ENCODE measurements around the gene LYG1. TPM values are rescaled to one million over a fixed set of nuclear protein-coding genes. Genes with fewer than 3 reads are reported as not detected.
A peak's percentile ranks its signal among the peaks of the same experiment; 100 is the strongest.

LYG1 gene
- total RNA-seq, 1 donor from 2014 or later = 1.2 TPM

DNA sequence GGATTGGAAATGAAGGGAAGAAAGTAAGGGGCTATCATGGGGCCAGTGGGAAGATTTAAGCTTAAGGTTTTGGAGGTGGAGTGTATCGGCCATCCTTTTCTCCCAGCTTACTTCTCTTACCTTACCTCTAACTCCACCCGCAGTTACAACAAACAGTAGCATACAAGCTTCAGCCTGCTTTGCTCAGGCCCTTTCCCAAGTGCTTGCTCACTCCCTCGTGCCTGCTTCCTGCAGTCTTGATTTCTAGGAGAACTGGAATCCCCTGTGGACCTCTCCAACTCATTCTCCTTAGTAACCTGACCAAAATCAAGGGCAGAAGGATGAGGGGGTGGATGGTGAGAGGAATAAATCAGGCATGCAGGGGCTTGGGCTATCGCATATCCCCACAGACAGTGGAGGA, 39.8 kb downstream of the LYG1 start:
- DNase-seq = no peak

DNA sequence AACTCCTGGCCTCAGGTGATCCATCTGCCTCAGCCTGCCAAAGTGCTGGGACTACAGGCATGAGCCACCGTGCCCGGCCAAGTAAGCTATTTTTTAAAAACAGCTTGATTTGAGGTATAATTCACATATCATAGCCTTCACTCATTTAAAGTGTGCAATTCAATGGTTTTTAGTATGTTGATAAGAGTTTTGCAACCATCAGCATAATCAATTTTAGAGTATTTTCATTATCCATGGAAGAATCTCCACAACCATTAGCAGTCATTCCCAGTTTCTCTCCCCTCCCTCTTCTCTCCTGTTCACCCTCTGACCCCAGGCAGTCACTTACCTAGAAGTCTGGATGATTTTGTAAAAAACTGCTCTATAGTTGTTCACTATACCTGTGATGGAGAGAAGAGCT, 40.8 kb downstream of the LYG1 start:
- DNase-seq = no peak

- no peak for DNase-seq
Observed at GRCh38 chr2:99259465-99259864, 41.5 kb downstream of the LYG1 start.

- peak; percentile 41 for DNase-seq
Observed at GRCh38 chr2:99256677-99257076, 44.3 kb downstream of the LYG1 start.

DNA sequence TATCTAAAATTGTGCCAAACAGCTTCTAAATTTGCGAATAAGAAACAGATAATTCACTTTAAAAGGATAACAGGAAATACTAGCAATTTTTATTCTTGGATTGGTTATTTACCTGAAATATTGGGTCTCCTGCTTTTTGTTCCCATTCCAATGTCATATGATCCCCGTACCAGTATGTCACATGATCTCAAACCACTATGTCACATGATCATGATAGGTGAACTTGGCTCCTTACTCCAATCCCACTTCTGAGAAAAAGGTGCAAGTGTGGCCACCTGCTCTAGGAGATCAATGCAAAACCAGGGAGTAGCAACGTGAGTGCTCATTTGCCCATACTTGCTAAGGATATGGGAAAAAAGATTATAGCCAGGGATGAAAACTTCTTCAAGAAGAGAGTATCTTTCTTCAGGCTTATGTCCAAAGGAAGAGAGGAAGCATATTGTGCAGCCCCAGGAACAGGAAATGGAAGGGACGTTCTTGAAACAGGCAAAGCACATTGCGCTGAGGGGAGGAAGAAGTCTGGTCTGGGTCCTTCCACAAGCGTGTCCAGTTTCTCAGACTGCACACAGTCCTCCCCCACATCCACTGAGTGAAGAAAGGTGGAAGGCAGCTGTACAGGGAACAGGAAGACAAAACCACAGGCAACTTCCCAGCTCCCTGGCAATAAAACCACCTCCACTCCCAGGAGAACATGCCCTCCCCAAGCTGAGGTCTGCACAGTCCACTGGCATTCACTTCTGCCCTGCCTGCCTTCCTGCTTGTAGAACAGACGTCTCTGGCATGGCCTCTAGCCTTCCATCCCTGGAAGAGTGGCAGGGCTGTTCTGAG, 45.3 kb downstream of the LYG1 start, which contains the start of gene LYG2:
Gene LYG2, minus strand, starts transcription at position 176 of the 828 bp plus-strand sequence. CDS start 1,406 bp downstream, outside the sequence.
- no peak for DNase-seq

- DNase-seq = no peak
Observed at GRCh38 chr2:99249951-99250350, 51.0 kb downstream of the LYG1 start.

GRCh38 chr2:99242151-99242550, 58.8 kb downstream of the LYG1 start:
- no peak for DNase-seq

DNA sequence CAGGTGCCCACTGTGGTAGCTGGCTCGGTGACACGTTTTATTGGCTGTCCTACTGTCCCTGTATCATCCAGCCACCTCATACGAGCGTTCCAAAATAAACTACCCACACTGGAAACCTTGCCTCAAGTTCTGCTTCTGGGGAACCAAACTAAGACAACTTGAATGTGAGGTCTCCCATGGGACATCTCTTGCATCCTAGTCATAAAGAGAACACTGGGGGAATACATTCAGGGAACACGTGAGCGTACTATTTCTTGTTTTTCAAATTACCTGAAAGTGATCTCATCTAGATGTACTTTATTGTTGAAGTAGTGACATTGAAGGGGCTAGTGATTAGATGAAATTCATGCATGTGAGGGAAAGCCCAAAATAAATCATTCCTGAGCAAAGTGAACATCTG, 60.6 kb downstream of the LYG1 start:
- DNase-seq = no peak

DNA sequence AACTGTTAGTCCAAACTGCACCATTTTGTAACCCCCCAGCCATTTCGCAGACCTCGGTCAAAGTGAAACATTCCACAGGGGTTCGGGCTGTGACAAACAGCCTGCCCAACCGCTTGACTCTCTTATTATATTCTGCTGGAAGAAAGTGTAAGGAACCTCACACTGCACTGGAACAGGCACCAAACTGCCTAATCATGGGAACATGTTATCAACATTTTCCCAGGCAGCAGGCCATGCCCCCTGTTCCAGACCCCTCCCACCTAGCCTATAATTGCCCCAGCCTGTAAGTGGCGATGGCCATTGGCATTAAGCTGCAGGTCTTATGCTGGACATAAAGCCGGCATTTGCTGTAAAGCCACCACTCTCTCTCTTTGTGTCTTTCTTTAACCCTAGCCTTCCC, 62.4 kb downstream of the LYG1 start:
- no peak for DNase-seq

Other genes starting within 250 kb of the LYG1 start
- 0.37 TPM in 1 of 2 replicates, not detected in the other for gene C2orf15, start 159.5 kb downstream of the LYG1 start, total RNA-seq
- 1.7 and 2.9 TPM in 2 replicates for gene TSGA10, start 146.3 kb downstream of the LYG1 start, total RNA-seq
- gene LIPT1, start 146.2 kb downstream of the LYG1 start, total RNA-seq = 6.2 and 7.5 TPM in 2 replicates
- 24.9 and 27.7 TPM in 2 replicates for gene MITD1, start 120.1 kb downstream of the LYG1 start, total RNA-seq
- gene MRPL30, start 120.0 kb downstream of the LYG1 start, total RNA-seq = 34.5 and 57.7 TPM in 2 replicates
- not detected in 2 replicates for gene LYG2, start 45.5 kb downstream of the LYG1 start, total RNA-seq
- 109 and 120 TPM in 2 replicates for gene TXNDC9, start 35.1 kb upstream of the LYG1 start, total RNA-seq
- gene EIF5B, start 36.2 kb upstream of the LYG1 start, total RNA-seq = 20.8 and 45.6 TPM in 2 replicates
- gene REV1, start 188.8 kb upstream of the LYG1 start, total RNA-seq = 38.9 and 47.1 TPM in 2 replicates